Ovary (tissue), 9 donors: ENCODE data around the gene LTK. TPM values are rescaled to one million over a fixed set of nuclear protein-coding genes. Genes with fewer than 3 reads are reported as not detected.

ENCODE experiments used
- DNase-seq, 5 donors: peaks; one replicate each; pipeline ENCODE4 v3.0.0-alpha.2; 2019 to 2020
- H3K27ac ChIP-seq, 2 donors: fragments of 200-600 bp; one replicate each; pipeline versions ENCODE4 v1.5.1 to v1.8.0; 2019 to 2022
- H3K27me3 ChIP-seq: fragments of 200-600 bp; one replicate; pipeline ENCODE4 v1.8.0; 2022
- H3K36me3 ChIP-seq: fragments of 200-600 bp; sonication (generic); one replicate; pipeline ENCODE4 v1.5.1; 2019
- H3K4me1 ChIP-seq: one replicate; pipeline ENCODE4 v1.8.1; 2013; ENCODE audit warnings: mild to moderate bottlenecking, moderate library complexity; ENCODE audit not compliant: insufficient read depth
- H3K4me3 ChIP-seq: fragments of 200-600 bp; sonication (generic); one replicate; pipeline ENCODE4 v1.5.1; 2017
- H3K9me3 ChIP-seq, 2 donors: fragments of 200-600 bp in 1 of 2; sonication (generic) in 1 of 2; one replicate each; pipeline versions ENCODE4 v1.5.1 to v1.8.1; 2013 to 2019; ENCODE audit warnings: mild to moderate bottlenecking in 1 of 2, moderate library complexity in 1 of 2
- EP300 ChIP-seq: sonication (generic); formaldehyde crosslinking; IDR thresholded peaks from one replicate; pipeline ENCODE4 v1.6.1; 2017; ENCODE audit warnings: antibody characterized with exemption
- POLR2A ChIP-seq: fragments of 450-650 bp; IDR thresholded peaks from one replicate; pipeline ENCODE4 v1.6.1; 2017; ENCODE audit warnings: antibody characterized with exemption, mild to moderate bottlenecking, moderate library complexity
- WGBS, 3 donors: extraction: QIAGEN DNeasy Blood & Tissue Kit in 1 of 3; methylation state at CpG; one replicate each; pipeline versions ENCODE4 v1.1.5 to v1.1.7; 2013 to 2017; 5-methylcytosine and 5-hydroxymethylcytosine counted together
- intact Hi-C, 4 donors: fragments of 100-400 bp; cut with DNase I; formaldehyde crosslinking; loops; one replicate each; pipeline versions ENCODE4 v1.11.0 to v1.15.1; 2022 to 2023
- polyA plus RNA-seq, 2 donors: library from polyadenylated mRNA; stranded (reverse); fragments of 200-250 nt in 1 of 2; fragments of 350-450 nt in 1 of 2; fragmentation: Illumina TruSeq in 1 of 2; extraction: RNeasy Lipid Tissue Mini Kit (QIAGEN cat#74804) in 1 of 2; gene quantifications; one replicate each; pipeline ENCODE4 v1.2.3, GENCODE V29; 2013 to 2014
- total RNA-seq, 7 donors: library from RNA; depleted of rRNA in 2 of 7; stranded (reverse); fragments of >200 nt in 2 of 7; fragmentation: NEBNext Ultra II Directional in 3 of 7; extraction: Animal tissue kit (Norgen Biotek cat#: 25700) in 3 of 7; gene quantifications; one replicate each; pipeline versions ENCODE4 v1.1.0 to v1.2.4, GENCODE V29; 2016 to 2023
- TF ChIP-seq, protein P1 (sequence below), 3 donors: fragments of 450-650 bp in 2 of 3; fragments of 200-600 bp in 1 of 3; IDR thresholded peaks; one replicate each; pipeline versions ENCODE4 v1.5.1 to v1.8.0; 2016 to 2022; ENCODE audit warnings: antibody characterized with exemption in 3 of 3, mild to moderate bottlenecking in 1 of 3
- donor health status: DM: no; HTN: no; CAD: no; lungs with moderate emphysema.
- donor health status: DM: no; HTN: no; CAD: no.
- donor health status: Bipolar disorder and iron deficiency.
- donor health status: DM: yes; HTN: yes; CAD: no.
- donor health status: DM: no; HTN: no; CAD: no.
- donor health status: DM: yes; HTN: yes; CAD: no.

The LTK gene
- total and polyA plus RNA-seq, 9 donors = 0.17 to 0.46 (median 0.30) TPM; not detected in 4

DNA sequence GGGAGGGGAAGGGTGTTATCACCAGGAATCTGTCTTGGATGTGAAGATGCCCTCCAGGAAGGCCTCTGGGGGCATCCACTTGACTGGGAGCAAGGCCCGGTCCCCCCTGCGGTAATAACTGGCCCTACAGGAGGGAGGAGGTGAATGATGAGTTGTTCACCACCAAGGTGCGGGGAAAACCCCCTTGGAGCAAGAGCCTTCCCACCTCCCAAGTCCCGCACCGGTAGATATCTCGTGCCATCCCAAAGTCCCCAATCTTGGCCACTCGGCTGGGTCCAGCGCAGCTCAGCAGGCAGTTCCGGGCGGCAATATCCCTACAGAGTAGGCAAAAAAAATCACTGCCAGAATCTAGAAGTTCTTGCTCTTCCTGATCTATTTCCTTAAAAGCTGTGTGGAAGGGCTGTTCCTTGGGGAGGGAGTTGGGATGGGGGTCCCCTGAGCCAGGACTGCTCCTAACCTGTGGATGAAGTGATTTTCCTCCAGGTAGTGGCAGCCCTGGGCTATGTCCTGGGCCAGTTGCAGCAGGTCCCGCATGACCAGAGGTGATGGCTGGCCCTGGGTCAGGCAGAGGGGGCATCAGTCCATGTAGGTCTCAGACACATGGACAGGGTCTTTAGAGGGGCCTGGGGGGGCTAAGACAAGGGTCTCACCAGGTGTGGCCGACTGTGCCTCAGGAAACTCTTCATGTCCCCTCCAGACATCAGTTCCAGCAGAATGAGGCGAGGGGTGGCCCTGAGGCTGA, 8.7 kb downstream of the LTK start:
- TF ChIP-seq, protein P1, sequence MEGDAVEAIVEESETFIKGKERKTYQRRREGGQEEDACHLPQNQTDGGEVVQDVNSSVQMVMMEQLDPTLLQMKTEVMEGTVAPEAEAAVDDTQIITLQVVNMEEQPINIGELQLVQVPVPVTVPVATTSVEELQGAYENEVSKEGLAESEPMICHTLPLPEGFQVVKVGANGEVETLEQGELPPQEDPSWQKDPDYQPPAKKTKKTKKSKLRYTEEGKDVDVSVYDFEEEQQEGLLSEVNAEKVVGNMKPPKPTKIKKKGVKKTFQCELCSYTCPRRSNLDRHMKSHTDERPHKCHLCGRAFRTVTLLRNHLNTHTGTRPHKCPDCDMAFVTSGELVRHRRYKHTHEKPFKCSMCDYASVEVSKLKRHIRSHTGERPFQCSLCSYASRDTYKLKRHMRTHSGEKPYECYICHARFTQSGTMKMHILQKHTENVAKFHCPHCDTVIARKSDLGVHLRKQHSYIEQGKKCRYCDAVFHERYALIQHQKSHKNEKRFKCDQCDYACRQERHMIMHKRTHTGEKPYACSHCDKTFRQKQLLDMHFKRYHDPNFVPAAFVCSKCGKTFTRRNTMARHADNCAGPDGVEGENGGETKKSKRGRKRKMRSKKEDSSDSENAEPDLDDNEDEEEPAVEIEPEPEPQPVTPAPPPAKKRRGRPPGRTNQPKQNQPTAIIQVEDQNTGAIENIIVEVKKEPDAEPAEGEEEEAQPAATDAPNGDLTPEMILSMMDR (IDR thresholded peaks at IDR 0.05) = no peak
- TF ChIP-seq POLR2A = no peak
- H3K36me3 ChIP-seq = no peaks in the 10 kb centered on the region
- H3K27ac ChIP-seq = no peak overlapping the region
- no peak overlapping the region for H3K4me3 ChIP-seq
- WGBS, 3 donors = 89 to 93% (median 91%) methylated on average over 12 to 13 of the region's 13 CpGs
- peaks cover 7% of the 10 kb centered on the region for H3K4me1 ChIP-seq
- peaks cover 4% of the 10 kb centered on the region for H3K27me3 ChIP-seq
- no peak for DNase-seq
- intact Hi-C loops = no loop called here
- H3K9me3 ChIP-seq = no peaks in the 10 kb centered on the region

DNA sequence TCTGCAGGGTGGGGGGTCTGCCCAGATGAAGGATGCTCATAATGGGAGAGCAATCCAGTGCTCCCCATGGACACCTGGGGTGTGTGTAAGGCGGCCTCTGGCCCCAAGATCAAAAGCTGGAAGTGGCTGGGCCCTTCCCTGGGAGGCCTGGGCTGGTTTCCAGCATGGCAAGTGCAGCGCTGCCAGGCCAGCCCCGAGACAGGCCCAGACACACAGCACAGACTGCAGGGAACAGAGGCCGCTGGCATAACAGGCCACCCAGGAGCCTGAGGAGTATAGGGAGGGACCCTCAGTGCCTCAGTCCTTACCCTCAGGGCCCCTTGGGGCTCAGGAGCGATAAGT, 10.0 kb downstream of the LTK start:
- H3K4me1 ChIP-seq = peaks cover 7% of the 10 kb centered on the region
- no peaks in the 10 kb centered on the region for H3K9me3 ChIP-seq
- peaks cover 4% of the 10 kb centered on the region for H3K27me3 ChIP-seq
- TF ChIP-seq EP300 = no peak
- TF ChIP-seq POLR2A = no peak
- TF ChIP-seq, protein P1 (IDR thresholded peaks at IDR 0.05) = no peak
- H3K4me3 ChIP-seq = no peak overlapping the region
- 86 to 93% (median 89%) methylated on average over 5 of the region's 5 CpGs for WGBS, 3 donors
- H3K27ac ChIP-seq = no peak overlapping the region
- DNase-seq = no peak
- H3K36me3 ChIP-seq = no peaks in the 10 kb centered on the region
- intact Hi-C loops = no loop called here

DNA sequence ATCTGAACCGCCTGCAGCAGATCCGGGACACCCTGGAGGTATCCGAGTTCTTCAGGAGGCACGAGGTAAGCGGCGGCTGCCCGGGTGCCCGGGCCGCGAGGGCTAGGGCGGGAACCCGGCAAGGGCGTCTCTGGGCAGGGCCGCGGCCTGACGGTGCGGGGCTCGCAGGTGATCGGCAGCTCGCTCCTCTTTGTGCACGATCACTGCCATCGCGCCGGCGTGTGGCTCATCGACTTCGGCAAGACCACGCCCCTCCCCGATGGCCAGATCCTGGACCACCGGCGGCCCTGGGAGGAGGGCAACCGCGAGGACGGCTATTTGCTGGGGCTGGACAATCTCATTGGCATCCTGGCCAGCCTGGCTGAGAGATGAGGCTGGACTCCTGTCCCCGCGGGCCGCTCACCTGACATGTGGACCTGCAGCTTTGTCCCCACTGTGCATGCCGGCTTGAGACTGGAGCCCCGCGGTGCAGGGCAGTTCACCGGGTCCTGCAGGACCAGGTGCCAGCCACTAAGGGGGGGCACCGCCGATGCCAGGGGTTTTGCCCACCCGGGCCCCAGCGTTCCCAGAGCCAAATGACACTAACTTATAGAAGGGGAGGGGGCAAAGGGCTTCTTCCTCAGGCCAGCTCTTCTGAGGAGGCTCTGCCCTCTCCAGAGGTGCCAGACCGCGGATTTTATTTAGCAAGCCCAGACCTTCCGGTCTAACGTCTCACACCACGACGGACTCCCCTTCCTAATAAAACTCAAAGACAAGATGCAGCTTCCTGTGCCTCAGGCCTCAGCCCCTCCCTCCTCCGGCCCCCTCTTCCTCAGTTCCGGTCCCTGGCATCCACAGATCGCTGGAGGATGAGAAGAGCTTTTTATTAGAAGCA, 10.6 kb downstream of the LTK start:
- H3K27ac ChIP-seq = no peak overlapping the region
- intact Hi-C loops = no loop called here
- H3K9me3 ChIP-seq = no peaks in the 10 kb centered on the region
- WGBS, 3 donors = 22 to 31% (median 27%) methylated on average over 45 to 54 of the region's 54 CpGs
- H3K36me3 ChIP-seq = no peaks in the 10 kb centered on the region
- peaks cover 7% of the 10 kb centered on the region for H3K4me1 ChIP-seq
- peaks cover 4% of the 10 kb centered on the region for H3K27me3 ChIP-seq
- TF ChIP-seq POLR2A (no peak), EP300 (no peak)
- TF ChIP-seq, protein P1 (IDR thresholded peaks at IDR 0.05) = no peak
- no peak overlapping the region for H3K4me3 ChIP-seq
- no peak for DNase-seq

DNA sequence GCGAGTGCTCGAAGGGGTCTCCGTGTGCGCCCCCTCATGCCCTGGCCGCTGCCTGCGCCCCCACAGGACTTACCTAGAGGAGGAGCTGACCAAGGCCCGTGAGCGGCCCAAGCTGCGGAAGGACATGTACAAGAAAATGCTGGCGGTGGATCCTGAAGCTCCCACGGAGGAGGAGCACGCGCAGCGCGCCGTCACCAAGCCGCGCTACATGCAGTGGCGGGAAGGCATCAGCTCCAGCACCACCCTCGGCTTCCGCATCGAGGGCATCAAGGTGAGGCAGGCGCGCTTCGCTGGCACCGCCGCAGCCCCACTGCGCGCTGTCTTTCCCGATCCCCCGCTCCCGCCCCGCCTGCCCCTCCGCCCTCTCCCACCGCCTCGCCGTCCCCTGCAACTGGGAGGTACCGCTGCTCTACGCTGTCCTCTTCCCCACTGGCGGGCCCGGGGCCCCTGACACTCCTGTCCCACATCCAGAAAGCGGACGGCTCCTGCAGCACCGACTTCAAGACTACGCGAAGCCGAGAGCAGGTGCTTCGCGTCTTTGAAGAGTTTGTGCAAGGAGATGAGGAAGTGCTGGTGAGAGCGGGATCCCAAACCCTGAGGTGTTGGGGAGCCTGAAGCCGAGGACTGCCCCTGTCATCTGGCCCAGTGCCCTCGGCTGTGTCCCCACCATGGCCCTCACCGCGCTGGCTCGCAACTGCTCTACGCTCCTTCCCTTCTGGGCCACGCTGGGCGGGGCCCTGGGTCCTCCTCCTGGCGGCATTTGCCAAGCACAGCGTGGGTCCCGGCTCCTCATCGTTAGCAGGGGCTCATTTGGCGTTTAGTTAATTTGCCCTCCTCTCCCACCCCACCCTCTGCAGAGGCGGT, 11.5 kb downstream of the LTK start:
- peaks cover 4% of the 10 kb centered on the region for H3K27me3 ChIP-seq
- H3K9me3 ChIP-seq = no peaks in the 10 kb centered on the region
- no peak overlapping the region for H3K27ac ChIP-seq
- no peak for DNase-seq
- intact Hi-C loops = no loop called here
- H3K4me1 ChIP-seq = peaks cover 7% of the 10 kb centered on the region
- WGBS, 3 donors = 2 to 4% (median 3%) methylated on average over 51 to 64 of the region's 64 CpGs
- H3K4me3 ChIP-seq = no peak overlapping the region
- no peaks in the 10 kb centered on the region for H3K36me3 ChIP-seq
- no peak for TF ChIP-seq POLR2A
- TF ChIP-seq, protein P1 (IDR thresholded peaks at IDR 0.05) = no peak
- TF ChIP-seq EP300 = no peak
